Measurements from ENCODE around the gene COMT. TPM values are rescaled to one million over a fixed set of nuclear protein-coding genes. Genes with fewer than 3 reads are reported as not detected.

Gene COMT
- total and polyA plus RNA-seq, 9 of the 15 experiments (the other 6 are each of a cell fraction or from before 2014, with no cell fraction given): 12.5 to 351 (median 155) TPM

DNA sequence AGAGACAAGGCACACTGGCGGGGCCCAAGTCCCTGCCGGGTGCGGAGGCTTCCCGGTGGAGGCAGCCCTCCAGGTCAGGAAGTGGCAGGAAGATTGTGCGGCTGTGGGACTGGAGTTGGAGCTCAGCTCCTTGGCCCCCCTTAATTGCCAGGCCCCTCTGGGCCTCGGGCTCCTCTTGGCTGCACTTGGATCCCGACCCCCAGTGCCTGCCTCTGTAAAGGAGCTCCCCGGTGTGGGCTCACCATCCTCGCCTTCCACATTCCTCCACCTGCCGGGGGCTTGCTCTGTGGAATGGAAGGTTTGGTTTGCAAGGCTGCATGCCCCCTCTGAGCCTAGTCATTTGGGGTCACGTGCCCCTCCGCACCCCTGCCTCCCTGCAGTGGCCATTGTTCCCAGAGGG lies 38.1 kb upstream of the COMT start (continued):
- TF ChIP-seq, protein P1, sequence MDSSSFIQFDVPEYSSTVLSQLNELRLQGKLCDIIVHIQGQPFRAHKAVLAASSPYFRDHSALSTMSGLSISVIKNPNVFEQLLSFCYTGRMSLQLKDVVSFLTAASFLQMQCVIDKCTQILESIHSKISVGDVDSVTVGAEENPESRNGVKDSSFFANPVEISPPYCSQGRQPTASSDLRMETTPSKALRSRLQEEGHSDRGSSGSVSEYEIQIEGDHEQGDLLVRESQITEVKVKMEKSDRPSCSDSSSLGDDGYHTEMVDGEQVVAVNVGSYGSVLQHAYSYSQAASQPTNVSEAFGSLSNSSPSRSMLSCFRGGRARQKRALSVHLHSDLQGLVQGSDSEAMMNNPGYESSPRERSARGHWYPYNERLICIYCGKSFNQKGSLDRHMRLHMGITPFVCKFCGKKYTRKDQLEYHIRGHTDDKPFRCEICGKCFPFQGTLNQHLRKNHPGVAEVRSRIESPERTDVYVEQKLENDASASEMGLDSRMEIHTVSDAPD (CRISPR knock-in tag; IDR thresholded peaks at IDR 0.05): no peak
- TF ChIP-seq YY1 (IDR thresholded peaks at IDR 0.05; ENCODE audit: borderline replicate concordance in 1 of 3, control insufficient read depth in 1 of 3, extremely low read depth in 1 of 3, insufficient read depth in 3 of 3, insufficient read length in 1 of 3, insufficient replicate concordance in 2 of 3, low read depth in 1 of 3, low read length in 2 of 3) (no peak), RBFOX2 (IDR thresholded peaks at IDR 0.05; ENCODE audit: low read depth, low read length) (peak; percentile 40; the same call in 1 of the 2 replicates), BHLHE40 (IDR thresholded peaks at IDR 0.05; ENCODE audit: low read length) (peak; percentile 50; the same call in 1 of the 2 replicates), NEUROD1 (IDR thresholded peaks at IDR 0.05; ENCODE audit: borderline replicate concordance, low read depth, low read length, partially characterized antibody) (no peak), FIP1L1 (IDR thresholded peaks at IDR 0.05; ENCODE audit: low read depth, low read length, poor library complexity, severe bottlenecking) (peak; percentile 34), MIER1 (IDR thresholded peaks at IDR 0.05; ENCODE audit: low read depth) (no peak), PBX2 (CRISPR knock-in tag; IDR thresholded peaks at IDR 0.05; ENCODE audit: low read depth) (no peak), PBX2 (tag; conservative IDR thresholded peaks at IDR 0.05; ENCODE audit: low read depth) (no peak), DDX20 (tag; IDR thresholded peaks at IDR 0.05; ENCODE audit: low read depth) (no peak), ZNF766 (CRISPR knock-in tag; conservative IDR thresholded peaks at IDR 0.05) (no peak), KLF1 (tag; IDR thresholded peaks at IDR 0.05) (no peak), BDP1 (IDR thresholded peaks at IDR 0.05; ENCODE audit: insufficient read depth, insufficient read length) (no peak), ZNF41 (CRISPR knock-in tag; conservative IDR thresholded peaks at IDR 0.05) (no peak), ASH1L (IDR thresholded peaks at IDR 0.05; ENCODE audit: borderline replicate concordance, low read depth, partially characterized antibody) (no peak), KHSRP (IDR thresholded peaks at IDR 0.05) (no peak), MCM7 (IDR thresholded peaks at IDR 0.05) (no peak), TCFL5 (CRISPR knock-in tag; conservative IDR thresholded peaks at IDR 0.05) (no peak), ATF1 (CRISPR knock-in tag; IDR thresholded peaks at IDR 0.05) (no peak), ATF1 (tag; IDR thresholded peaks at IDR 0.05) (no peak), KLF13 (tag; IDR thresholded peaks at IDR 0.05; ENCODE audit: borderline replicate concordance, low read depth) (no peak), ZNF354B (CRISPR knock-in tag; IDR thresholded peaks at IDR 0.05) (no peak), ZNF507 (tag; conservative IDR thresholded peaks at IDR 0.05) (no peak)
